ENCODE measurements around the gene GSAP. TPM values are rescaled to one million over a fixed set of nuclear protein-coding genes. Genes with fewer than 3 reads are reported as not detected.

Gene GSAP
- total and polyA plus RNA-seq, 9 of the 15 experiments (the other 6 are each of a cell fraction or from before 2014, with no cell fraction given) = 0.13 TPM; not detected in 8

GRCh38 chr7:77391230-77391629 lies 24.9 kb downstream of the GSAP start (continued):
- TF ChIP-seq REST (IDR thresholded peaks at IDR 0.05; ENCODE audit: borderline replicate concordance) (no peak), REST (CRISPR knock-in tag; IDR thresholded peaks at IDR 0.05; ENCODE audit: low read depth) (no peak)
